Measurements from ENCODE around the gene FTL. TPM values are rescaled to one million over a fixed set of nuclear protein-coding genes. Genes with fewer than 3 reads are reported as not detected.

Gene FTL
- polyA plus RNA-seq, 2 of the 4 experiments (the other 2 are of a cell fraction): 4,743 to 13,930 TPM

GRCh38 chr19:48968813-48969218 lies 3.7 kb downstream of the FTL start:
- Histone ChIP-seq H3K27ac (peak overlapping the region in 1 of 2 experiments; percentile 96; a peak in 3 of 6 replicates), H3K4me3 (no peak overlapping the region), H3K4me1 (peaks cover 34% of the 10 kb centered on the region), H3K4me2 (no peak overlapping the region), H3K9me3 (no peaks in the 10 kb centered on the region)
- WGBS (ENCODE audit: missing lambda C conversion rate): 91% methylated on average over 8 of the region's 15 CpGs
- FAIRE-seq (no peak), DNase-seq (ENCODE audit: low read depth in 1 of 2, low spot score in 1 of 2) (peak in 1 of 2 experiments; percentile 53), ATAC-seq (peak; percentile 1 to 5; a peak in 5 of 6 replicates)
- TF ChIP-seq POLR2A (IDR thresholded peaks at IDR 0.05; ENCODE audit: low read length): no peak
- no peak for TF ChIP-seq CEBPB (IDR thresholded peaks at IDR 0.05)
- no peak for TF ChIP-seq ZFP36 (IDR thresholded peaks at IDR 0.05; ENCODE audit: borderline replicate concordance, partially characterized antibody)
- no peak for TF ChIP-seq FOSL2 (IDR thresholded peaks at IDR 0.05)
- TF ChIP-seq FOSL2 (CRISPR knock-in tag; IDR thresholded peaks at IDR 0.05): 0 out of 2 replicates have a peak, but pooled peaks have one; percentile 1
- no peak for TF ChIP-seq GATA3 (IDR thresholded peaks at IDR 0.05; ENCODE audit: borderline replicate concordance)
- TF ChIP-seq RFX5 (IDR thresholded peaks at IDR 0.05): no peak
- no peak for TF ChIP-seq ATOH8 (CRISPR knock-in tag; IDR thresholded peaks at IDR 0.05; ENCODE audit: low read depth)
- no peak; the same call in 1 of the 2 replicates for TF ChIP-seq EHF (CRISPR knock-in tag; IDR thresholded peaks at IDR 0.05)
- no peak for TF ChIP-seq CBX8 (IDR thresholded peaks at IDR 0.05)
- TF ChIP-seq POLR2AphosphoS2 (conservative IDR thresholded peaks at IDR 0.05; ENCODE audit: low read length): no peak
- TF ChIP-seq PBX3 (IDR thresholded peaks at IDR 0.05): no peak
- no peak for TF ChIP-seq BHLHE40 (IDR thresholded peaks at IDR 0.05; ENCODE audit: low read depth, low read length)
- TF ChIP-seq ZSCAN20 (CRISPR knock-in tag; IDR thresholded peaks at IDR 0.05): no peak
- no peak for TF ChIP-seq HMGXB4 (CRISPR knock-in tag; IDR thresholded peaks at IDR 0.05; ENCODE audit: borderline replicate concordance)
- no peak for TF ChIP-seq ELK1 (IDR thresholded peaks at IDR 0.05; ENCODE audit: low read depth, low read length)
- peak; percentile 89 for TF ChIP-seq MAFK (IDR thresholded peaks at IDR 0.05; ENCODE audit: partially characterized antibody)
- TF ChIP-seq REST (IDR thresholded peaks at IDR 0.05): peak; percentile 32; the same call in 1 of the 2 replicates
- no peak for TF ChIP-seq NFE2L2 (conservative IDR thresholded peaks at IDR 0.05; ENCODE audit: low read length)
- POLR2A ChIA-PET: interaction anchor here (2.0 to 9.6 kb wide), 4 partner anchors 12 to 173 kb away, joined by 7 to 175 read pairs (median 28); partner anchors contain the start of genes BAX, GYS1, PLEKHA4 and PPP1R15A
- CTCF ChIA-PET: interaction anchor here (0.7 to 19.0 kb wide), 8 partner anchors 8 to 176 kb away, joined by 3 to 360 read pairs (median 58); partner anchors contain the start of genes GYS1 and RUVBL2
